Cardiac muscle cell (in vitro differentiated cells and primary cell): ENCODE data around the gene DTWD2. TPM values are rescaled to one million over a fixed set of nuclear protein-coding genes. Genes with fewer than 3 reads are reported as not detected.

Experiments used
- DNase-seq, 2 donors: peaks; one replicate each; pipeline versions ENCODE4 v3.0.0 to v3.0.0-alpha.2; 2010 to 2017; ENCODE audit warnings: low read depth in 1 of 2, low spot score in 1 of 2
- H3K27ac ChIP-seq: fragments of 200-600 bp; sonication (generic); 2 replicates; pipeline ENCODE4 v1.5.1; 2016
- H3K27me3 ChIP-seq: fragments of 200-600 bp; sonication (generic); 2 replicates; pipeline ENCODE4 v1.6.0; 2016; ENCODE audit warnings: control low read depth
- H3K36me3 ChIP-seq: fragments of 200-600 bp; sonication (generic); 2 replicates; pipeline ENCODE4 v1.5.1; 2016; ENCODE audit warnings: control low read depth
- H3K4me1 ChIP-seq: fragments of 200-600 bp; sonication (generic); 2 replicates; pipeline ENCODE4 v1.8.1; 2017; ENCODE audit warnings: low read depth, mild to moderate bottlenecking, mixed run types
- H3K4me3 ChIP-seq: fragments of 200-600 bp; sonication (generic); 2 replicates; pipeline ENCODE4 v1.5.1; 2016; ENCODE audit warnings: mild to moderate bottlenecking
- H3K9me3 ChIP-seq: fragments of 200-600 bp; sonication (generic); 2 replicates; pipeline ENCODE4 v1.5.1; 2017; ENCODE audit warnings: low read depth, mild to moderate bottlenecking, control low read depth
- polyA plus RNA-seq: library from polyadenylated mRNA; unstranded; fragments of >200 nt; fragmentation: Nextera tagmentation; extraction: Ambion mirVana; gene quantifications from 2 replicates; pipeline ENCODE4 v1.2.1, GENCODE V29; 2016
- total RNA-seq: library from RNA; depleted of rRNA; stranded (reverse); fragments of >200 nt; gene quantifications from 2 replicates; pipeline ENCODE4 v1.2.3, GENCODE V29; 2016
- TF ChIP-seq, protein P1 (sequence below): IDR thresholded peaks from 2 replicates; pipeline ENCODE4 v1.5.1; 2012; ENCODE audit warnings: low read depth, mild to moderate bottlenecking, low read length

The DTWD2 gene
- total and polyA plus RNA-seq, 2 experiments from 2014 or later: 6.5 to 30.7 TPM

DNA sequence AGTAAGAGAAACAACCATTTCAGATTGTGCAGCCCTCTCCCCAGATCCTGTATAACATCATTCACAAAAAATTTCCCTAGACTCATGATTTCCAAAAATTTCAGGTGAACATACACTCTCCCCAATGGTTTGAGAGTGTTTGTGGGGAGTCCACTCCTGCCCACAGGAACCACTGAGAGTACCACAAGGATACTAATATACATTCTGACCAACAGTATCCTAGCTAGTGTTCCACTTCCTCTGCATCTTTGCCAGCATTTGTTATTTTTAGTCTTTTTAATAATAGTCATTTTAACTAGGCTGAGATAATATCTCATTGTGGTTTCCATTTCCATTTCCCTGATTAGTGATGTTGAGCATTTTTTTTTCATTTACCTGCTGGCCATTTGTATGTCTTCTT, 155.4 kb downstream of the DTWD2 start:
- Histone ChIP-seq H3K4me1 (no peaks in the 10 kb centered on the region), H3K36me3 (no peaks in the 10 kb centered on the region), H3K27ac (no peak overlapping the region), H3K9me3 (no peaks in the 10 kb centered on the region), H3K27me3 (no peaks in the 10 kb centered on the region), H3K4me3 (no peak overlapping the region)
- no peak for DNase-seq
- TF ChIP-seq, protein P1, sequence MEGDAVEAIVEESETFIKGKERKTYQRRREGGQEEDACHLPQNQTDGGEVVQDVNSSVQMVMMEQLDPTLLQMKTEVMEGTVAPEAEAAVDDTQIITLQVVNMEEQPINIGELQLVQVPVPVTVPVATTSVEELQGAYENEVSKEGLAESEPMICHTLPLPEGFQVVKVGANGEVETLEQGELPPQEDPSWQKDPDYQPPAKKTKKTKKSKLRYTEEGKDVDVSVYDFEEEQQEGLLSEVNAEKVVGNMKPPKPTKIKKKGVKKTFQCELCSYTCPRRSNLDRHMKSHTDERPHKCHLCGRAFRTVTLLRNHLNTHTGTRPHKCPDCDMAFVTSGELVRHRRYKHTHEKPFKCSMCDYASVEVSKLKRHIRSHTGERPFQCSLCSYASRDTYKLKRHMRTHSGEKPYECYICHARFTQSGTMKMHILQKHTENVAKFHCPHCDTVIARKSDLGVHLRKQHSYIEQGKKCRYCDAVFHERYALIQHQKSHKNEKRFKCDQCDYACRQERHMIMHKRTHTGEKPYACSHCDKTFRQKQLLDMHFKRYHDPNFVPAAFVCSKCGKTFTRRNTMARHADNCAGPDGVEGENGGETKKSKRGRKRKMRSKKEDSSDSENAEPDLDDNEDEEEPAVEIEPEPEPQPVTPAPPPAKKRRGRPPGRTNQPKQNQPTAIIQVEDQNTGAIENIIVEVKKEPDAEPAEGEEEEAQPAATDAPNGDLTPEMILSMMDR: no peak

DNA sequence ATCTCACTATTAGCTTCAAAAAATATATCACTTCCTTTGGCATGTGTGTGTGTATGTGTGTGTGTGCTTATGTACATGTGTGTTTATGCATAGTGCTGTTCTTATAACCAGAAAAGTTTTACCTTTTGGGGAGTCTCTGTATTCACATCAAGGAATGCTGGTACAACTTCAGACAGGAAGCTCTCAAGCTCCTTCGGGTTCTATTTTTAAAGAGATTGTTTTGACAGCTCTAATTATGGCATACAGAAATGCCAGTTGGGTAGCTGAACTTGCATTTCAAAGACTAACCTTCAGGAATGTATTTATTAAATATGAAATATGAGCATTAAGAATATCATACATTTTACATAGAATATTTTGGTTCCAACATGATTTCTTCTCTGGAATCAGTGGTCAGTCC, 163.1 kb downstream of the DTWD2 start:
- peak overlapping the region; percentile 59 for H3K27ac ChIP-seq
- TF ChIP-seq, protein P1: no peak
- no peaks in the 10 kb centered on the region for H3K9me3 ChIP-seq
- peak in 1 of 2 donors; percentile 12 for DNase-seq
- no peaks in the 10 kb centered on the region for H3K36me3 ChIP-seq
- H3K4me3 ChIP-seq: peak overlapping the region; percentile 3
- no peaks in the 10 kb centered on the region for H3K27me3 ChIP-seq
- peaks cover 24% of the 10 kb centered on the region for H3K4me1 ChIP-seq

DNA sequence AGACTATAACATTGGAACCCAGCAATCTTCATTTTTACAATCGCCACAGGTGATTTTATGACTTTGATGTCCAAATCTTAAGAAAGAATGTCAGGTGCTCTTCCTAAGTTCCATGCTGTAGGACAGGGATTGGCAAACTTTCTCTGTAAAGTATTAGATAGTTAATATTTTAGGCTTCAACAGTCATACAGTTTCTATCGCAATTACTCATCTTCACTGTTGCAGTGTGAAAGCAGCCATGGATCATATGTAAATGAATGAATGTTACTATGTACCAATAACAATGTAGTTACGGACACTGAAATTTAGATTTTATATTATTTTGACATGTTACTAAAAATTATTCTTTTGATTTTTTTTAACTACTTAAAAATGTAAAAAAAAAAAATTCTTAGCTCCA, 169.7 kb downstream of the DTWD2 start:
- H3K27me3 ChIP-seq: no peaks in the 10 kb centered on the region
- H3K36me3 ChIP-seq: no peaks in the 10 kb centered on the region
- H3K4me3 ChIP-seq: no peak overlapping the region
- TF ChIP-seq, protein P1: no peak
- DNase-seq: no peak
- H3K4me1 ChIP-seq: no peaks in the 10 kb centered on the region
- H3K9me3 ChIP-seq: no peaks in the 10 kb centered on the region
- no peak overlapping the region for H3K27ac ChIP-seq

DNA sequence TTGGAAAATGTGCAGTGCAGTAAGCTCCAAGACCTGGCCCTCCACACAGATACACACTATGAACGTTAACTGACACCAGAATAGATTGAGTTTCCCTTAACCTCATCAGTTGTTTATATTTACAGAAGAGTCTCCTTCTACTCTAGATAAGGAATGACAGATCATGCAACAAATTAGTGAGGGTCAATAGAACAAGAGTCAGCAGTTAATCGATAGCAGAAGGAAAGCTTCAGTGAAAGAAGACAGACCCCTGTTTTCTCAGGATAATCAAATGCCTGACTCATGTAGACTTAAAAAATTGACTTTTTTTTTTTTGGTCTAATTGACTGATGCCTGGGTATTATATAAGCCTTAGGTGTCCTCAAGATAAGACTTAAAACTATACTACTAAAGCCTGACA, 179.9 kb downstream of the DTWD2 start:
- DNase-seq: no peak
- TF ChIP-seq, protein P1: no peak
- Histone ChIP-seq H3K36me3 (no peaks in the 10 kb centered on the region), H3K9me3 (no peaks in the 10 kb centered on the region), H3K27ac (no peak overlapping the region), H3K27me3 (no peaks in the 10 kb centered on the region), H3K4me1 (no peaks in the 10 kb centered on the region), H3K4me3 (no peak overlapping the region)

DNA sequence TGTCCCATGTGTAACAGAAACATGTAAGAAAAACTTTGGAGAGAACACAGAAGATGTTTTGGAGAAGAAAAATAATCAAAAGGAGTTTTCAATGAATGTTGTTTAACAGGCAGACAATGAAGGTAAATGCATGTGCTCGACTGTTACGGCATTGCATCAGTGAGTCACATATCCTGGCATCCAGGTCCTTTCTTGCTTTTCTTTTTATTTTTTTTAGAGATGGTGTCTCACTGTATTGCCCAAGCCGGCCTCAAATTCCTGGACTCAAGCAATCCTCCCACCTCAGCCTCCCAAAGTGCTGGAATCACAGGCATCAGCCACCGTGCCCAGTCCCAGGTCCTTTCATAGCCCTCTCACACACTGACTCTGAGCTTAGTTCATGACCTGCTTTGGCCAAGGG, 181.8 kb downstream of the DTWD2 start:
- no peaks in the 10 kb centered on the region for H3K36me3 ChIP-seq
- H3K27ac ChIP-seq: no peak overlapping the region
- H3K4me3 ChIP-seq: no peak overlapping the region
- no peaks in the 10 kb centered on the region for H3K27me3 ChIP-seq
- H3K9me3 ChIP-seq: no peaks in the 10 kb centered on the region
- no peak for DNase-seq
- no peaks in the 10 kb centered on the region for H3K4me1 ChIP-seq
- TF ChIP-seq, protein P1: no peak

DNA sequence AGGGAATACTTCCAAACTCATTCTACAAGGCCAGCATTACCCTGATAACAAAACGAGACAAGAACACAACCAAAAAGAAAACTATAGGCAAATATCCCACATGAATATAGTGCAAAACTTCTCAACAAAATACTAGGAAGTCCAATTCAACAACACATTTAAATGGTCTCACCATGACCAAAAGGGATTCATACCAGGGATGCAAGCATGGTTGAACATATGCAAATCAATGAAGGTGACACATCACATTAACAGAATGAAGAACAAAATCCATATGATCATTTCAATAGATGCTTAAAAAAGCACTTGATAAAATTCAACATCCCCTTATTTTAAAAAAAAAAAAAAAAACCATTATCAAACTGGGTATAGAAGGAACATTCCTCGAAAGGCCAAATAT, 186.0 kb downstream of the DTWD2 start:
- no peak overlapping the region for H3K27ac ChIP-seq
- no peak for DNase-seq
- TF ChIP-seq, protein P1: no peak
- H3K4me1 ChIP-seq: no peaks in the 10 kb centered on the region
- H3K36me3 ChIP-seq: no peaks in the 10 kb centered on the region
- H3K9me3 ChIP-seq: no peaks in the 10 kb centered on the region
- H3K4me3 ChIP-seq: no peak overlapping the region
- no peaks in the 10 kb centered on the region for H3K27me3 ChIP-seq
